Vagina (tissue), 2 donors: ENCODE measurements around the gene CDH4. TPM values are rescaled to one million over a fixed set of nuclear protein-coding genes. Genes with fewer than 3 reads are reported as not detected.

Experiments
- DNase-seq, 2 donors: peaks; one replicate each; pipeline ENCODE4 v3.0.0-alpha.2; 2017; ENCODE audit errors: extremely low spot score in 2 of 2
- H3K27ac ChIP-seq: fragments of 200-600 bp; sonication (generic); one replicate; pipeline ENCODE4 v1.5.1; 2019
- H3K27me3 ChIP-seq: fragments of 200-600 bp; sonication (generic); one replicate; pipeline ENCODE4 v1.5.1; 2019
- H3K36me3 ChIP-seq, 2 donors: fragments of 200-600 bp; sonication (generic); one replicate each; pipeline ENCODE4 v1.5.1; 2017 to 2019
- H3K4me1 ChIP-seq: fragments of 200-600 bp; sonication (generic); one replicate; pipeline ENCODE4 v1.5.1; 2019
- H3K4me3 ChIP-seq, 2 donors: fragments of 200-600 bp; sonication (generic); 1 replicate in 1 of 2; 2 replicates in 1 of 2; pipeline ENCODE4 v1.5.1; 2016 to 2019
- H3K9me3 ChIP-seq: fragments of 200-600 bp; sonication (generic); one replicate; pipeline ENCODE4 v1.5.1; 2019
- CTCF ChIP-seq, 3 experiments: fragments of 450-650 bp in 2 of 3; fragments of 200-600 bp in 1 of 3; sonication (generic) in 1 of 3; IDR thresholded peaks; one replicate each; pipeline ENCODE4 v1.5.1; 2017 to 2019; ENCODE audit warnings: antibody characterized with exemption in 3 of 3, mild to moderate bottlenecking in 2 of 3, moderate library complexity in 2 of 3
- POLR2A ChIP-seq, 2 donors: fragments of 450-650 bp; IDR thresholded peaks; one replicate each; pipeline ENCODE4 v1.6.1; 2017; ENCODE audit warnings: antibody characterized with exemption in 2 of 2, mild to moderate bottlenecking in 2 of 2, moderate library complexity in 2 of 2
- POLR2AphosphoS5 ChIP-seq, 2 donors: sonication (generic); formaldehyde crosslinking; IDR thresholded peaks; one replicate each; pipeline ENCODE4 v1.9.0; 2017; ENCODE audit warnings: antibody characterized with exemption in 2 of 2, mild to moderate bottlenecking in 2 of 2, low read depth in 1 of 2; ENCODE audit not compliant: insufficient read depth in 1 of 2
- intact Hi-C: fragments of 100-400 bp; cut with DNase I; formaldehyde crosslinking; loops from one replicate; pipeline ENCODE4 v1.15.1; 2023
- total RNA-seq: library from RNA; depleted of rRNA; stranded (reverse); fragments of >200 nt; gene quantifications from one replicate; pipeline ENCODE4 v1.2.3, GENCODE V29; 2016

The CDH4 gene
- total RNA-seq, 1 donor from 2014 or later = 0.25 TPM

GRCh38 chr20:61299104-61299503 lies 47.0 kb downstream of the CDH4 start:
- no peak for DNase-seq
- Histone ChIP-seq H3K27me3 (no peaks in the 10 kb centered on the region), H3K4me3 (no peak overlapping the region), H3K27ac (no peak overlapping the region), H3K36me3 (no peaks in the 10 kb centered on the region), H3K4me1 (no peaks in the 10 kb centered on the region), H3K9me3 (no peaks in the 10 kb centered on the region)
- TF ChIP-seq POLR2AphosphoS5 (IDR thresholded peaks at IDR 0.05; ENCODE audit: insufficient read depth in 1 of 2, low read depth in 1 of 2) (no peak), POLR2A (IDR thresholded peaks at IDR 0.05) (no peak), CTCF (IDR thresholded peaks at IDR 0.05) (no peak)
- intact Hi-C loops = no loop called here

- intact Hi-C loops = no loop called here
- TF ChIP-seq POLR2AphosphoS5 (IDR thresholded peaks at IDR 0.05; ENCODE audit: insufficient read depth in 1 of 2, low read depth in 1 of 2) (no peak), POLR2A (IDR thresholded peaks at IDR 0.05) (no peak), CTCF (IDR thresholded peaks at IDR 0.05) (no peak)
- Histone ChIP-seq H3K27ac (no peak overlapping the region), H3K4me3 (no peak overlapping the region), H3K9me3 (no peaks in the 10 kb centered on the region), H3K36me3 (no peaks in the 10 kb centered on the region), H3K27me3 (no peaks in the 10 kb centered on the region), H3K4me1 (no peaks in the 10 kb centered on the region)
- no peak for DNase-seq
These were observed 47.6 kb downstream of the CDH4 start for GRCh38 chr20:61299618-61300017.

- no peaks in the 10 kb centered on the region for H3K36me3 ChIP-seq
- H3K9me3 ChIP-seq = no peaks in the 10 kb centered on the region
- no peak for DNase-seq
- no peak overlapping the region for H3K4me3 ChIP-seq
- intact Hi-C loops = no loop called here
- H3K27me3 ChIP-seq = no peaks in the 10 kb centered on the region
- H3K4me1 ChIP-seq = no peaks in the 10 kb centered on the region
- H3K27ac ChIP-seq = no peak overlapping the region
- TF ChIP-seq POLR2AphosphoS5 (IDR thresholded peaks at IDR 0.05; ENCODE audit: insufficient read depth in 1 of 2, low read depth in 1 of 2) (no peak), POLR2A (IDR thresholded peaks at IDR 0.05) (no peak), CTCF (IDR thresholded peaks at IDR 0.05) (no peak)
These were observed 48.2 kb downstream of the CDH4 start for GRCh38 chr20:61300293-61300692.

- H3K4me3 ChIP-seq = no peak overlapping the region
- no peaks in the 10 kb centered on the region for H3K9me3 ChIP-seq
- intact Hi-C loops = no loop called here
- no peaks in the 10 kb centered on the region for H3K36me3 ChIP-seq
- no peaks in the 10 kb centered on the region for H3K27me3 ChIP-seq
- H3K27ac ChIP-seq = no peak overlapping the region
- no peaks in the 10 kb centered on the region for H3K4me1 ChIP-seq
- no peak for TF ChIP-seq POLR2AphosphoS5 (IDR thresholded peaks at IDR 0.05; ENCODE audit: insufficient read depth in 1 of 2, low read depth in 1 of 2)
- no peak for TF ChIP-seq POLR2A (IDR thresholded peaks at IDR 0.05)
- no peak for TF ChIP-seq CTCF (IDR thresholded peaks at IDR 0.05)
- DNase-seq = no peak
These were observed 48.6 kb downstream of the CDH4 start for GRCh38 chr20:61300709-61301108.

GRCh38 chr20:61301711-61302525 lies 49.9 kb downstream of the CDH4 start:
- DNase-seq = no peak
- Histone ChIP-seq H3K4me3 (no peak overlapping the region), H3K9me3 (no peaks in the 10 kb centered on the region), H3K27ac (no peak overlapping the region), H3K36me3 (no peaks in the 10 kb centered on the region), H3K4me1 (no peaks in the 10 kb centered on the region), H3K27me3 (no peaks in the 10 kb centered on the region)
- intact Hi-C loops = no loop called here
- TF ChIP-seq POLR2AphosphoS5 (IDR thresholded peaks at IDR 0.05; ENCODE audit: insufficient read depth in 1 of 2, low read depth in 1 of 2) (no peak), CTCF (IDR thresholded peaks at IDR 0.05) (no peak), POLR2A (IDR thresholded peaks at IDR 0.05) (no peak)
